ENCODE results near the gene TREH.

Gene TREH

DNA sequence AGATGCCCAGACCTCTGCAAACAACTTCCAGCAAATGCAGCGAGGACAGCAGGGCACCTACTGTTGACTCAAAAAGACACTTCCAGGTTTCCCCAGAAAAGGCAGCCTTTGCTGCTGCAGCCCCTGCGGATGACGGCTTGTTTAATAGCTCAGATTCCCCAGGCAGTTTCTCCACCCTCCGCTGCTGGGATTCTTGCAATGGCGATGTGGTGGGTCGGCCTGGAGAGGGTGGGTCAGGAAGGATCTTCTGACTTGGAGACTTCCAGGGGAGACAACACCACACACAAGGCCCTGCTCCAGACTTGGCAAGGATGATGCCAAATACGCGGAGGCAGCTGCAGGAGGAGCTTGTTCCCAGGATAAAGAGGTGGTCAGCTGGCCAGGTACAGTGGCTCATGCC is 17.9 kb upstream of the TREH start:
- Histone ChIP-seq H3K4me1 (ENCODE audit: control insufficient read depth, insufficient read depth, low read length) (peaks cover 7% of the 10 kb centered on the region; the same call in 1 of the 2 replicates), H3K36me3 (ENCODE audit: control insufficient read depth, insufficient read depth, low read length) (no peaks in the 10 kb centered on the region), H3K27me3 (ENCODE audit: control insufficient read depth, insufficient read depth, low read length) (no peaks in the 10 kb centered on the region), H3K9me3 (ENCODE audit: control insufficient read depth, insufficient read depth, low read length) (no peaks in the 10 kb centered on the region), H3K27ac (ENCODE audit: low read length) (no peak overlapping the region), H3K4me3 (ENCODE audit: low read length) (no peak overlapping the region)
- DNase-seq (ENCODE audit: low read depth, low spot score) = no peak
- no CpG with 5 or more reads among the region's 8 CpGs for WGBS (ENCODE audit: insufficient coverage, insufficient read length)

GRCh38 chr11:118696673-118697226 is 17.3 kb upstream of the TREH start:
- H3K36me3 ChIP-seq (ENCODE audit: control insufficient read depth, insufficient read depth, low read length) = no peaks in the 10 kb centered on the region
- H3K4me1 ChIP-seq (ENCODE audit: control insufficient read depth, insufficient read depth, low read length) = peaks cover 7% of the 10 kb centered on the region; the same call in 1 of the 2 replicates
- H3K9me3 ChIP-seq (ENCODE audit: control insufficient read depth, insufficient read depth, low read length) = no peaks in the 10 kb centered on the region
- H3K4me3 ChIP-seq (ENCODE audit: low read length) = no peak overlapping the region
- no CpG with 5 or more reads among the region's 7 CpGs for WGBS (ENCODE audit: insufficient coverage, insufficient read length)
- H3K27ac ChIP-seq (ENCODE audit: low read length) = no peak overlapping the region
- no peaks in the 10 kb centered on the region for H3K27me3 ChIP-seq (ENCODE audit: control insufficient read depth, insufficient read depth, low read length)
- no peak for DNase-seq (ENCODE audit: low read depth, low spot score)

DNA sequence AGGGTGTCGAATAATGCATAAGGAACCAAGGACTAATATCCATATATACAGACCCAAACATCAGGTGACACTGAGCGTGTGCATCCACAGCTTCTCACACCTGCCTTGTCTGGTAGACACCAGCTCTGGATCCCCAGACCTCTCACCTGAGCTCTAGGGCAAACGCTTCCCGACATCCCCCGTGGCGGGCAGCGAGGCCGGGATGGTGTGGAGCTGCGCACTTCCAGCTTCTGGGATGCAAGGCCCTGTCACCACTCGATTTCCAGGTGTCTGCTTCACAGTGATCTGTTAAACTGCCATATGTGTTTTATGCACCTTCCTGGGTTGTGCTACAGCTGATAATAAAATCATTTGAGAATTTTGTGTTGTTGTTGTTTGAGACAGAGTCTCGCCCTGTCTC is 15.3 kb upstream of the TREH start:
- Histone ChIP-seq H3K36me3 (ENCODE audit: control insufficient read depth, insufficient read depth, low read length) (no peaks in the 10 kb centered on the region), H3K27ac (ENCODE audit: low read length) (no peak overlapping the region), H3K4me3 (ENCODE audit: low read length) (no peak overlapping the region), H3K4me1 (ENCODE audit: control insufficient read depth, insufficient read depth, low read length) (peaks cover 7% of the 10 kb centered on the region; the same call in 1 of the 2 replicates), H3K27me3 (ENCODE audit: control insufficient read depth, insufficient read depth, low read length) (no peaks in the 10 kb centered on the region), H3K9me3 (ENCODE audit: control insufficient read depth, insufficient read depth, low read length) (no peaks in the 10 kb centered on the region)
- DNase-seq (ENCODE audit: low read depth, low spot score) = no peak
- no CpG with 5 or more reads among the region's 11 CpGs for WGBS (ENCODE audit: insufficient coverage, insufficient read length)

DNA sequence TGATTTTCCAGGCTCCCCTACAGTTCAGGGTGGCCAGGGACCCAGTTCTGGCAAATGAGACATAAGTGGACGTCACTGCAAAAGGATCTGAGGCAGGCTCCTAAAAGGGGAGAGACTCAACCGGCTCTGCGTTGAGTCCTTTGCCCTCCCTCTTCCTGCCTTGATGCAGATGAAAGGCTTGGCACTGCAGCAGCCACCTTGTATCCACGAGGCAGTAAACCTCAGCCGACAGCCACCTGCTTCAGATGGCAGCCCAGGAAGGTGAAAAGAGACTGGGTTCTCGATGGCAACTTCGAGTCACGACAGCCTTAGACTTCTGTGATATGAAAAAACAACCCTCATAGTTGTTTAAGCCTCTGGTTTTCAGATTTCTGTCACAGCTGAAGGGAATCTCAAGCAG is 14.7 kb upstream of the TREH start:
- Histone ChIP-seq H3K4me3 (ENCODE audit: low read length) (no peak overlapping the region), H3K27ac (ENCODE audit: low read length) (no peak overlapping the region), H3K4me1 (ENCODE audit: control insufficient read depth, insufficient read depth, low read length) (peaks cover 9% of the 10 kb centered on the region; the same call in 1 of the 2 replicates), H3K9me3 (ENCODE audit: control insufficient read depth, insufficient read depth, low read length) (no peaks in the 10 kb centered on the region), H3K36me3 (ENCODE audit: control insufficient read depth, insufficient read depth, low read length) (no peaks in the 10 kb centered on the region), H3K27me3 (ENCODE audit: control insufficient read depth, insufficient read depth, low read length) (no peaks in the 10 kb centered on the region)
- no CpG with 5 or more reads among the region's 8 CpGs for WGBS (ENCODE audit: insufficient coverage, insufficient read length)
- DNase-seq (ENCODE audit: low read depth, low spot score) = no peak

GRCh38 chr11:118691926-118692830 is 12.7 kb upstream of the TREH start:
- no peak for DNase-seq (ENCODE audit: low read depth, low spot score)
- Histone ChIP-seq H3K9me3 (ENCODE audit: control insufficient read depth, insufficient read depth, low read length) (no peaks in the 10 kb centered on the region), H3K27ac (ENCODE audit: low read length) (no peak overlapping the region), H3K27me3 (ENCODE audit: control insufficient read depth, insufficient read depth, low read length) (no peaks in the 10 kb centered on the region), H3K4me1 (ENCODE audit: control insufficient read depth, insufficient read depth, low read length) (peaks cover 9% of the 10 kb centered on the region; the same call in 1 of the 2 replicates), H3K36me3 (ENCODE audit: control insufficient read depth, insufficient read depth, low read length) (no peaks in the 10 kb centered on the region), H3K4me3 (ENCODE audit: low read length) (no peak overlapping the region)
- no CpG with 5 or more reads among the region's 15 CpGs for WGBS (ENCODE audit: insufficient coverage, insufficient read length)

DNA sequence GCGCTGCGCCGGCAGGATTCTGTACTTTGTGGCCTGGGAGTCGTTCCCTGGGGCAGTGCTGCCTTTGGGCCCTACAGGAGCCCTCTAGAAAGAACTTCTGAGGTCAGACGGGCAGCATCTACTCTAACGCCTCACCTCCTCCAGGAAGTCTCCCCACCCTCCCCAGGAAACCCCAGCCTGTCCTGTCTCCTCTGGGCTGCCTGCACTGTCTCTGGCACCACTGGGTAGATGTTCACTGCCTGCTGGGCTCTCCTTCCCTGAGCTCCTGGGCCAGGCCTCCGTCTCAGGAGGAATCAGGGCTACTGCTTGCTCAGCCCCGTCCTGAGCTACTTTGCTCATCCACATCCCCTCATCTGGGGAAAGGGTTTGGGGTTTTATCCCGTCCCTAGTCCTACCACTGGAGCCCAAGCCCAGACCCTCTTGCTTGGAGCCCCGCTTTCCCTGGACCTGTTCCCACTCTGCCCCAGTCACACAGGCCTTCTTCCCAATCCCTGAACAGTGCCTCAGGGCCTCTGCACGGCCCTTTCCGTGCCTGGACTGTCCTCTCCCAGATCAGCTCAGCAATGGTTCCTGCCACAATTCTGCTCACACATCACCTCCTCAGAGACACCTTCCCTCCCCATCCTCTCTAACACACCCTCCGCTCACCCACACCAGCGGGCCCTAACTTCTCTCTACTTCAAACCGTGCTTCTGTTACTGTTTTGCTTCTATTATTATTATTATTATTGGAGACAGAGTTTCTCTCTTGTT is 11.3 kb upstream of the TREH start:
- WGBS (ENCODE audit: insufficient coverage, insufficient read length) = no CpG with 5 or more reads among the region's 15 CpGs
- H3K4me3 ChIP-seq (ENCODE audit: low read length) = no peak overlapping the region
- H3K4me1 ChIP-seq (ENCODE audit: control insufficient read depth, insufficient read depth, low read length) = peaks cover 6% of the 10 kb centered on the region; the same call in 1 of the 2 replicates

DNA sequence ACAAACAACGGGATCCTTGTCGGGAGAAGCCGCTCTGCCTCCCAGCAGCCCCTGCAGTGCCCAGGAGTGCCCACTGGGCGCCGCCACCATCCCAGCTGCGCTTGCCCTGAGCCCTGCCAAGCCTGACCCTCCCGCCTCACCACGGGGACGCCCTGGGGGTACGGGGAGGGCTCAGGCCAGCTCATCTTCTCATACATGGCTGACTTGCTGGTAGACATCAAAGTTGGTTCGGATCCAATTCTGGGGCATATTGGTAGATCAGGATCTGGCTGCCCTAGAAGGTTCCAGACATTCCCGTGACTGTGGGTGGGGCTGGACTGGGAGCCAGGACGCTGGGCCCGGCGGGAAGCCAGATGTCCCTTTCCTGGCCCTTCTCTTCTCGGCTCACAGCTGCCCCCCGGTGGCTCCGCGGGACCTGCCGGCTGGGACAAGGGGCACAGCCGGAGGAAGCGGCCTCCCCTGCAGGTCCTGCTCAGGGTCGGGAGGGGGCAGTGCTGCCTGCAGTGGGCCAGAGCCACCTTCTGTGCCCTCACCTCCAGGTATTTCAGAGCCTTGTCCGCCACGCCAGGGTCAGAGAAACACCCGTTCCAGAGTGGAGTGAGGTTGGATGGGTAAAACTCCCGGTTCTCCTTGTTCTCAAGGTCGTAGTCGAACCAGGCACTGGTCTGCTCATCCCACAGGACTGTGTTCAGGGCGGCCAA is 10.6 kb upstream of the TREH start:
- WGBS (ENCODE audit: insufficient coverage, insufficient read length) = no CpG with 5 or more reads among the region's 30 CpGs
- DNase-seq (ENCODE audit: low read depth, low spot score) = peak; percentile 87
- Histone ChIP-seq H3K36me3 (ENCODE audit: control insufficient read depth, insufficient read depth, low read length) (no peaks in the 10 kb centered on the region), H3K4me3 (ENCODE audit: low read length) (peak overlapping the region; percentile 26; the same call in 1 of the 2 replicates), H3K9me3 (ENCODE audit: control insufficient read depth, insufficient read depth, low read length) (no peaks in the 10 kb centered on the region), H3K27ac (ENCODE audit: low read length) (no peak overlapping the region), H3K27me3 (ENCODE audit: control insufficient read depth, insufficient read depth, low read length) (no peaks in the 10 kb centered on the region), H3K4me1 (ENCODE audit: control insufficient read depth, insufficient read depth, low read length) (peaks cover 6% of the 10 kb centered on the region; the same call in 1 of the 2 replicates)

More for the DNA sequence above, 11.3 kb upstream of the TREH start:
- no peaks in the 10 kb centered on the region for H3K9me3 ChIP-seq (ENCODE audit: control insufficient read depth, insufficient read depth, low read length)
- no peak overlapping the region for H3K27ac ChIP-seq (ENCODE audit: low read length)
- no peak for DNase-seq (ENCODE audit: low read depth, low spot score)
- H3K27me3 ChIP-seq (ENCODE audit: control insufficient read depth, insufficient read depth, low read length) = no peaks in the 10 kb centered on the region
- H3K36me3 ChIP-seq (ENCODE audit: control insufficient read depth, insufficient read depth, low read length) = no peaks in the 10 kb centered on the region

DNA sequence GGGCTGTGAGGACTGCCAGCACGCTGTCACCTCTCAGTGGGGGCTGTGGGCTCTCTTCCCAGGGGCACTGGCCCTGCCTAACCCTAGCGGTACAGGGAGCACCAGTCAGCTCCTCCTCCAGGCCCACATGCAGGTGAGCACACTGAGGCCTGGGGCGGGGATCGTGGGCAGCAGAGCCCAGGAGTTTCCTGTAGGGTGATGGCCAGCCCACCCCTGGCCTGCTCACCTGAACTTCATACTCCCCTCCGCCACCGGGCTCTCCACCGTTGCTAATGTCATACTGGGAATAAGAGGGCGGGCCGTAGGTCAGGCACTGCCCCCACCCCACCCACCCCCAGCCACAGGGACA is 10.0 kb upstream of the TREH start:
- H3K27me3 ChIP-seq (ENCODE audit: control insufficient read depth, insufficient read depth, low read length) = no peaks in the 10 kb centered on the region

GRCh38 chr11:118688851-118689502 is 9.5 kb upstream of the TREH start:
- H3K9me3 ChIP-seq (ENCODE audit: control insufficient read depth, insufficient read depth, low read length) = no peaks in the 10 kb centered on the region
- no peaks in the 10 kb centered on the region for H3K36me3 ChIP-seq (ENCODE audit: control insufficient read depth, insufficient read depth, low read length)
- peaks cover 6% of the 10 kb centered on the region; the same call in 1 of the 2 replicates for H3K4me1 ChIP-seq (ENCODE audit: control insufficient read depth, insufficient read depth, low read length)
- H3K4me3 ChIP-seq (ENCODE audit: low read length) = no peak overlapping the region
- DNase-seq (ENCODE audit: low read depth, low spot score) = no peak
- H3K27ac ChIP-seq (ENCODE audit: low read length) = no peak overlapping the region
- no CpG with 5 or more reads among the region's 41 CpGs for WGBS (ENCODE audit: insufficient coverage, insufficient read length)
- no peaks in the 10 kb centered on the region for H3K27me3 ChIP-seq (ENCODE audit: control insufficient read depth, insufficient read depth, low read length)

More for the DNA sequence above, 10.0 kb upstream of the TREH start:
- no CpG with 5 or more reads among the region's 9 CpGs for WGBS (ENCODE audit: insufficient coverage, insufficient read length)
- H3K4me3 ChIP-seq (ENCODE audit: low read length) = no peak overlapping the region; the same call in 1 of the 2 replicates
- peaks cover 6% of the 10 kb centered on the region; the same call in 1 of the 2 replicates for H3K4me1 ChIP-seq (ENCODE audit: control insufficient read depth, insufficient read depth, low read length)
- DNase-seq (ENCODE audit: low read depth, low spot score) = no peak
- no peaks in the 10 kb centered on the region for H3K36me3 ChIP-seq (ENCODE audit: control insufficient read depth, insufficient read depth, low read length)
- no peaks in the 10 kb centered on the region for H3K9me3 ChIP-seq (ENCODE audit: control insufficient read depth, insufficient read depth, low read length)
- no peak overlapping the region for H3K27ac ChIP-seq (ENCODE audit: low read length)
